ENCODE results near the gene ADH5.
"Not testable (repeated sequence)": the region's sequence is repeated elsewhere in the genome, so short reads cannot be mapped to it uniquely, and the experiment has no call there.

Gene ADH5

GRCh38 chr4:99074816-99075215 is 13.8 kb downstream of the ADH5 start:
- TF ChIP-seq CTCF (IDR thresholded peaks at IDR 0.05; ENCODE audit: borderline replicate concordance, insufficient read depth, low read depth, low read length): no peak
- H3K4me3 ChIP-seq (ENCODE audit: low read depth, low read length): no peak overlapping the region

GRCh38 chr4:99071159-99071558 is 17.4 kb downstream of the ADH5 start:
- TF ChIP-seq CTCF (IDR thresholded peaks at IDR 0.05; ENCODE audit: borderline replicate concordance, insufficient read depth, low read depth, low read length): no peak
- no peak overlapping the region for H3K4me3 ChIP-seq (ENCODE audit: low read depth, low read length)

GRCh38 chr4:99067617-99068016 is 21.0 kb downstream of the ADH5 start:
- no peak overlapping the region for H3K4me3 ChIP-seq (ENCODE audit: low read depth, low read length)
- no peak for TF ChIP-seq CTCF (IDR thresholded peaks at IDR 0.05; ENCODE audit: borderline replicate concordance, insufficient read depth, low read depth, low read length)

GRCh38 chr4:99065521-99065920 is 23.1 kb downstream of the ADH5 start:
- H3K4me3 ChIP-seq (ENCODE audit: low read depth, low read length): not testable (repeated sequence)

- H3K4me3 ChIP-seq (ENCODE audit: low read depth, low read length): no peak overlapping the region
- TF ChIP-seq CTCF (IDR thresholded peaks at IDR 0.05; ENCODE audit: borderline replicate concordance, insufficient read depth, low read depth, low read length): no peak
These were observed 26.5 kb downstream of the ADH5 start for GRCh38 chr4:99062120-99062519.

- no peak for TF ChIP-seq CTCF (IDR thresholded peaks at IDR 0.05; ENCODE audit: borderline replicate concordance, insufficient read depth, low read depth, low read length)
- H3K4me3 ChIP-seq (ENCODE audit: low read depth, low read length): no peak overlapping the region
These were observed 27.4 kb downstream of the ADH5 start for GRCh38 chr4:99061048-99061700.

- TF ChIP-seq CTCF (IDR thresholded peaks at IDR 0.05; ENCODE audit: borderline replicate concordance, insufficient read depth, low read depth, low read length): no peak
These were observed 29.0 kb downstream of the ADH5 start for GRCh38 chr4:99059550-99059949.

GRCh38 chr4:99058228-99058627 is 30.4 kb downstream of the ADH5 start:
- H3K4me3 ChIP-seq (ENCODE audit: low read depth, low read length): no peak overlapping the region
- TF ChIP-seq CTCF (IDR thresholded peaks at IDR 0.05; ENCODE audit: borderline replicate concordance, insufficient read depth, low read depth, low read length): no peak

More at GRCh38 chr4:99059550-99059949, 29.0 kb downstream of the ADH5 start:
- no peak overlapping the region for H3K4me3 ChIP-seq (ENCODE audit: low read depth, low read length)

Data from GM12875 (cell line).